ENCODE results near the gene ZMYND8.

Gene ZMYND8

GRCh38 chr20:47165376-47165865, 191.1 kb downstream of the ZMYND8 start:
- Histone ChIP-seq H2AFZ (ENCODE audit: low read length) (no peak overlapping the region), H3K4me1 (ENCODE audit: insufficient read depth, low read length, severe bottlenecking) (no peaks in the 10 kb centered on the region), H3K36me3 (ENCODE audit: insufficient read depth, low read length) (no peaks in the 10 kb centered on the region)

GRCh38 chr20:47164140-47164539, 192.4 kb downstream of the ZMYND8 start:
- no peaks in the 10 kb centered on the region for H3F3A ChIP-seq (ENCODE audit: insufficient read depth, low read length)
- H3K27ac ChIP-seq (ENCODE audit: low read depth, low read length, poor library complexity, severe bottlenecking) = no peak overlapping the region
- H3K36me3 ChIP-seq (ENCODE audit: insufficient read depth, low read length) = no peaks in the 10 kb centered on the region
- H2AFZ ChIP-seq (ENCODE audit: low read length) = no peak overlapping the region
- H3K4me1 ChIP-seq (ENCODE audit: insufficient read depth, low read length, severe bottlenecking) = no peaks in the 10 kb centered on the region
- no peaks in the 10 kb centered on the region for H4K20me1 ChIP-seq (ENCODE audit: insufficient read depth, low read length)
- no peaks in the 10 kb centered on the region for H3K79me2 ChIP-seq (ENCODE audit: insufficient read depth, low read length)
- no peaks in the 10 kb centered on the region for H3K9me3 ChIP-seq (ENCODE audit: low read length)
- H3K9me2 ChIP-seq (ENCODE audit: low read depth, low read length) = no peaks in the 10 kb centered on the region
- peaks cover 6% of the 10 kb centered on the region; the same call in 1 of the 2 replicates for H3K27me3 ChIP-seq (ENCODE audit: insufficient read depth, low read length)
- TF ChIP-seq EZH2 (IDR thresholded peaks at IDR 0.05; ENCODE audit: borderline replicate concordance, low read length) (no peak), CTCF (IDR thresholded peaks at IDR 0.05; ENCODE audit: low read length) (no peak)
- H3K4me3 ChIP-seq (ENCODE audit: low read depth, low read length, poor library complexity, severe bottlenecking) = no peak overlapping the region
- H3K9ac ChIP-seq (ENCODE audit: low read length) = no peak overlapping the region
- H3K4me2 ChIP-seq (ENCODE audit: low read length) = no peak overlapping the region

More at GRCh38 chr20:47165376-47165865, 191.1 kb downstream of the ZMYND8 start:
- Histone ChIP-seq H3K9me3 (ENCODE audit: low read length) (no peaks in the 10 kb centered on the region), H3K27me3 (ENCODE audit: insufficient read depth, low read length) (peaks cover 6% of the 10 kb centered on the region; the same call in 1 of the 2 replicates), H3K4me3 (ENCODE audit: low read depth, low read length, poor library complexity, severe bottlenecking) (no peak overlapping the region), H3K9me2 (ENCODE audit: low read depth, low read length) (no peaks in the 10 kb centered on the region), H3K79me2 (ENCODE audit: insufficient read depth, low read length) (no peaks in the 10 kb centered on the region), H4K20me1 (ENCODE audit: insufficient read depth, low read length) (no peaks in the 10 kb centered on the region), H3K27ac (ENCODE audit: low read depth, low read length, poor library complexity, severe bottlenecking) (no peak overlapping the region), H3F3A (ENCODE audit: insufficient read depth, low read length) (no peaks in the 10 kb centered on the region), H3K9ac (ENCODE audit: low read length) (no peak overlapping the region), H3K4me2 (ENCODE audit: low read length) (no peak overlapping the region)
- no peak for TF ChIP-seq CTCF (IDR thresholded peaks at IDR 0.05; ENCODE audit: low read length)
- TF ChIP-seq EZH2 (IDR thresholded peaks at IDR 0.05; ENCODE audit: borderline replicate concordance, low read length) = no peak

DNA sequence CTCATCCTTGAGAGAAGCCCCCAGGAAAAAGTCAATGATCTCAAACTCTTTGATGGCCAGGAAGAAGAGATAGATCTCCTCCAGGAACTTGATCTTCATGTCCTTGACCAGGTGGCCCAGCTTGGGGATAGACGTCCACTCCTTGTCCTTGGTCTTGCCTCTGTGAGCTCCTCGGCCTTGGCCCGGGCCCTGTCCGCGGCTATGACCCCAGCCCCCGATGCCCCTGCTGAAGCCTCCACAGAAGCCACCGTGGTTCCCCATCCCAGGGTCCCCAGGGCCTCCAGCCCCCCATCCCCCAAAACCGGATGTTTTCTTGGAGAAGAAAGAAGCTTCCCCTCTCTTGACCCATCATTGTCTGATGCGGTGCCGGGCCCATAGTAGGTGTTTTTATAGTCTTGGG, 195.1 kb downstream of the ZMYND8 start:
- Histone ChIP-seq H3K9me3 (ENCODE audit: low read length) (no peaks in the 10 kb centered on the region), H3K27ac (ENCODE audit: low read depth, low read length, poor library complexity, severe bottlenecking) (no peak overlapping the region), H2AFZ (ENCODE audit: low read length) (no peak overlapping the region), H3K27me3 (ENCODE audit: insufficient read depth, low read length) (peaks cover 6% of the 10 kb centered on the region; the same call in 1 of the 2 replicates), H3K4me3 (ENCODE audit: low read depth, low read length, poor library complexity, severe bottlenecking) (no peak overlapping the region), H3K4me2 (ENCODE audit: low read length) (no peak overlapping the region), H3K79me2 (ENCODE audit: insufficient read depth, low read length) (no peaks in the 10 kb centered on the region), H3K36me3 (ENCODE audit: insufficient read depth, low read length) (no peaks in the 10 kb centered on the region), H3K4me1 (ENCODE audit: insufficient read depth, low read length, severe bottlenecking) (no peaks in the 10 kb centered on the region), H4K20me1 (ENCODE audit: insufficient read depth, low read length) (no peaks in the 10 kb centered on the region), H3F3A (ENCODE audit: insufficient read depth, low read length) (no peaks in the 10 kb centered on the region), H3K9me2 (ENCODE audit: low read depth, low read length) (no peaks in the 10 kb centered on the region), H3K9ac (ENCODE audit: low read length) (no peak overlapping the region)
- TF ChIP-seq EZH2 (IDR thresholded peaks at IDR 0.05; ENCODE audit: borderline replicate concordance, low read length) (no peak), CTCF (IDR thresholded peaks at IDR 0.05; ENCODE audit: low read length) (no peak)

All from OCI-LY1 (cell line).